ENCODE measurements around the gene RAB26. TPM values are rescaled to one million over a fixed set of nuclear protein-coding genes. Genes with fewer than 3 reads are reported as not detected.
A peak's percentile ranks its signal among the peaks of the same experiment; 100 is the strongest.

RAB26 gene
- total and polyA plus RNA-seq, 2 of the 13 experiments (the other 11 are each of a cell fraction or from before 2014, with no cell fraction given): 0.86 to 3.6 TPM

DNA sequence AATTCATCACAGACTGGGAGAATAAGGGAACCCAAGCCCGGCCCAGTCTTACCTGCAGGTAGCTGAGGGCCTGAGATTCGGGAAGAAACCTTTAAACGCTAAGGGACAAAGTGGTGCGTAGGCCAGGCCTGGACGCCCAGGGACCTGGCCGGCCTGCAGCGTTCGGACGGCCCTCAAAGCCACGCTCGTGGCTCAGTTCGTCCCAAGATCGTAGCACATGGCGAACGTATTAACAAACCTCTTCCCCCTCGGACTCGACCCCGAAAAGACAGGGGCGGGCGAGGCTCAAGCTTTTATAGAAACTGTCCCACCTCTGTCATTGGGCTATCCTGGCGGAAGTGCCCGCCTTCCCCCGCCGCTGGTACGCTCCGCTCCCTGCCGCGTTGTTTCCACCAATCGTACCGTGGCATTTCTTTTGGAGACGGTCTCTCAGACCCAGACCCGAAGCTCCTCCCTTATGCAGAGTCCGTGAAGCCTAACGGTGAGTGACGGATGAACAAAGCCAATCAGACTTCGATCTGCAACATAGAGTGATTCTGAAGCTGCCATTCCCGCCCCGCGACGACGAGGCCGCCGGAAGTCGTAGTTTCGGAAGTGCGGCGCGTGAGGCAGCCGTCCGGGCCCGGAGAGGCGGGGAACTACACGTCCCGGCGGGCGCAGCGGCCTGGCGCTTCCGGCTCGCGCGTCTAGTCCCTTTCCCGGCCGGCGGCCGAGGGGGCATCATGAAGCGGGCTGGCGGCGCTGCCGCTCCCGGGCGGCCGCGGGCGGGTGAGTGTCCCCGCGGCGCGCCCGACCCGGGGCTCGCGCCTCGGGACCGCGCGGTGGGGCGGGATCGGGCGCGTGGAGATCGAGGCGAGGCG, 6.9 kb downstream of the RAB26 start, which contains the start of gene TRAF7 (continued):
- TF ChIP-seq THRA (CRISPR knock-in tag; IDR thresholded peaks at IDR 0.05; ENCODE audit: borderline replicate concordance) (peak; percentile 24), HOXD1 (CRISPR knock-in tag; IDR thresholded peaks at IDR 0.05) (peak; percentile 59; the same call in 1 of the 2 replicates), SPEN (CRISPR knock-in tag; IDR thresholded peaks at IDR 0.05; ENCODE audit: low read depth) (peak; percentile 91), ZNF747 (CRISPR knock-in tag; IDR thresholded peaks at IDR 0.05; ENCODE audit: borderline replicate concordance) (peak; percentile 64), NFYB (CRISPR knock-in tag; IDR thresholded peaks at IDR 0.05) (peak; percentile 93), HIVEP1 (CRISPR knock-in tag; IDR thresholded peaks at IDR 0.05) (peak; percentile 69; the same call in 1 of the 2 replicates), ZNF720 (CRISPR knock-in tag; IDR thresholded peaks at IDR 0.05) (no peak; the same call in 1 of the 2 replicates), TEAD3 (CRISPR knock-in tag; optimal IDR thresholded peaks at IDR 0.05; ENCODE audit: borderline replicate concordance) (peak; percentile 50), NRL (CRISPR knock-in tag; IDR thresholded peaks at IDR 0.05; ENCODE audit: borderline replicate concordance) (peak; percentile 92; the same call in 1 of the 2 replicates), ZNF773 (CRISPR knock-in tag; IDR thresholded peaks at IDR 0.05; ENCODE audit: borderline replicate concordance) (0 out of 2 replicates have a peak, but pooled peaks have one; percentile 59), ATF5 (CRISPR knock-in tag; IDR thresholded peaks at IDR 0.05; ENCODE audit: low read depth) (no peak; the same call in 1 of the 2 replicates), SOX5 (CRISPR knock-in tag; IDR thresholded peaks at IDR 0.05; ENCODE audit: borderline replicate concordance) (peak; percentile 48; the same call in 1 of the 2 replicates), KAT7 (CRISPR knock-in tag; IDR thresholded peaks at IDR 0.05; ENCODE audit: borderline replicate concordance) (peak; percentile 55; the same call in 1 of the 2 replicates), ZBTB4 (CRISPR knock-in tag; IDR thresholded peaks at IDR 0.05; ENCODE audit: borderline replicate concordance) (no peak; the same call in 1 of the 2 replicates), ZMAT3 (CRISPR knock-in tag; conservative IDR thresholded peaks at IDR 0.05) (peak; percentile 81; the same call in 1 of the 2 replicates), ONECUT2 (CRISPR knock-in tag; IDR thresholded peaks at IDR 0.05) (0 out of 2 replicates have a peak, but pooled peaks have one; percentile 30), ZNF30 (CRISPR knock-in tag; IDR thresholded peaks at IDR 0.05) (no peak), NR2C2 (CRISPR knock-in tag; IDR thresholded peaks at IDR 0.05; ENCODE audit: borderline replicate concordance) (peak; percentile 88), ZFP1 (CRISPR knock-in tag; IDR thresholded peaks at IDR 0.05) (peak; percentile 88; the same call in 1 of the 2 replicates), MYNN (CRISPR knock-in tag; IDR thresholded peaks at IDR 0.05; ENCODE audit: low read depth) (peak; percentile 39; the same call in 1 of the 2 replicates), DNMT3B (CRISPR knock-in tag; conservative IDR thresholded peaks at IDR 0.05) (peak; percentile 93), ZNF232 (CRISPR knock-in tag; IDR thresholded peaks at IDR 0.05; ENCODE audit: borderline replicate concordance) (peak; percentile 88; the same call in 1 of the 2 replicates)
- TF ChIP-seq, protein P1, sequence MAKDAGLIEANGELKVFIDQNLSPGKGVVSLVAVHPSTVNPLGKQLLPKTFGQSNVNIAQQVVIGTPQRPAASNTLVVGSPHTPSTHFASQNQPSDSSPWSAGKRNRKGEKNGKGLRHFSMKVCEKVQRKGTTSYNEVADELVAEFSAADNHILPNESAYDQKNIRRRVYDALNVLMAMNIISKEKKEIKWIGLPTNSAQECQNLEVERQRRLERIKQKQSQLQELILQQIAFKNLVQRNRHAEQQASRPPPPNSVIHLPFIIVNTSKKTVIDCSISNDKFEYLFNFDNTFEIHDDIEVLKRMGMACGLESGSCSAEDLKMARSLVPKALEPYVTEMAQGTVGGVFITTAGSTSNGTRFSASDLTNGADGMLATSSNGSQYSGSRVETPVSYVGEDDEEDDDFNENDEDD (CRISPR knock-in tag; IDR thresholded peaks at IDR 0.05; ENCODE audit: borderline replicate concordance): peak; percentile 75
